Stimulated activated CD4-positive, alpha-beta T cell treated with anti-CD3 and anti-CD28 coated beads, Interleukin-1b, Interleukin-23, amount 100 ng/mL, for 1 hour (primary cell): Measurements from ENCODE around the gene CYP2U1.
"Not testable (repeated sequence)": the region's sequence is repeated elsewhere in the genome, so short reads cannot be mapped to it uniquely, and the experiment has no call there.

Source experiments
- DNase-seq, 2 donors: peaks; one replicate each; pipeline ENCODE4 v3.0.0-alpha.2; 2020; ENCODE audit warnings: low read depth in 2 of 2

Gene CYP2U1

DNA sequence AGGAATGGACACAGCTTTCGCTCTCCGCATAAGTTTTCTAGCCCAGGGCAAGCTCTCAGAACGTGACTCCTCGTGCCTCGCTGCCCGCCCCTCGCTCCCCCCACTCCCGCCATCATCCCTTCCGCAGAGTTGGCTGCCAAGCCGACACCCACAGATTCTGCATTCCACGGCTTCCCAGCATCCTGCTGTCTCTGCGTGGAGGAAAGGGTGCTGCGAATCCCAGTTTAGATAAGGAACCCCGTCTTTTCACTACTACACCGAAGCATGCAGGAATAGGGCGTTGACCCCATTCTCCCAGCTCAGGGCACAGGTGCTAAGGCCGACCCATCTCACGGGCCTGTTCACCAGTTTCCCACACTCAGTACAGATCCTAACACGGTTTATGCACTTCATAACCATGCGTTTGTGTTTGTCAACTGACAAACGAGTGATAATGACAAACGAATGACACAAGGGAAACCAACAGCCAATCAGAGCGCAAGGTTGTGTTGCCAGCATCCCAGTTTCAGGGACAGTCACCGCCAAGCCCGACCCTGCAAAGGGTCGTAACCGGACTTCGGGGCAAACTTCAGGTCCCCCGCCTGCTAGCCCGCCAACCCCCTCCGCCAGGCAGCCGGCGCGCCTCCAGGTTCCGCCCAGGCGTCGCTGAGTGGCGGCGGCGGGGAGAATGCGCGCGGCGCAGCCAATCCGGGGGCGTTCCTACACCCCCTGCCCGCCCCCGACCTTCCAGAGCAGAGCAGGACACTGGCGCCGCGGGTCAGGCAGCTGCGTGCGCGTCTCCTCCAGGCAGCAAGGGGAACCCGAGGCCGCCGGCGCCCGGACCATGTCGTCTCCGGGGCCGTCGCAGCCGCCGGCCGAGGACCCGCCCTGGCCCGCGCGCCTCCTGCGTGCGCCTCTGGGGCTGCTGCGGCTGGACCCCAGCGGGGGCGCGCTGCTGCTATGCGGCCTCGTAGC lies at the start of gene CYP2U1:
Gene CYP2U1 (plus strand): TSS at position 729 of the 954 bp plus-strand sequence. CDS start 95 bp downstream, at position 824.
- peak; percentile 50 to 54 for DNase-seq

DNA sequence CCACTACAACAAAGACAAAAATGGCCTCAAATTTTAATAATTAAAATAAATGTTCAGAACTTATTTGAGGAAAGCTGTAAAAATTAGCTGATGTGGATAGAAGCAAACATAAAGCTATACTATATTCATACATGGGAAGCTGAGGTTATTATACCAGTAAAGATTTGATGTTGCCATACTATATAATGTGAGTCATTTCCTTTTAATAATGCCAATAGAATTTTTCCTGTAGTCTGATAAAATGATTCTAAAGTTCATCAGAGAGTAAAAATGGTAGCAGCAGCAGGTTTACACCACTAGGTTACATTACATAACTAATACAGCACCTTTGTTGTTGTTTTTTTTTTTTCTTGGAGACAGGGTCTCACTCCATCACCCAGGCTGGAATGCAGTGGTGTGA lies 45.5 kb upstream of the CYP2U1 start:
- no peak for DNase-seq

DNA sequence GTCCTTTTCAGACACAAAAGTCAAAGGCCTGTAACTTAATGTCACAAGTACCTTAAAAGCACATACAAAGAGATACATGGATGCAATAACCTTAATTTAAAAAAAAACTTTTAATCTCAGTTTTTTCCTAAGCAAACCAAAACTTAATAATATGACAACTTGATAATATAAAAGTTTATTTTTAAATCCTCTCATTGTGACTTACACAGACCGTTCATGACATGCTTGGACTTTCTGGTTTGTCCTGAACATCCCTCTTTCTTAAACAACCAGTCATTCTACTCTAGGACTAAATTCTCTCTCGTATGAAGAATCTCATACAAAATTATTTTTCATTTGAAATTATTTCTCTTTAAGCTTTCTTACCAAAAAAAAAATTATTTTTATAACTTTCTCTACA lies 43.1 kb upstream of the CYP2U1 start:
- DNase-seq = no peak

DNA sequence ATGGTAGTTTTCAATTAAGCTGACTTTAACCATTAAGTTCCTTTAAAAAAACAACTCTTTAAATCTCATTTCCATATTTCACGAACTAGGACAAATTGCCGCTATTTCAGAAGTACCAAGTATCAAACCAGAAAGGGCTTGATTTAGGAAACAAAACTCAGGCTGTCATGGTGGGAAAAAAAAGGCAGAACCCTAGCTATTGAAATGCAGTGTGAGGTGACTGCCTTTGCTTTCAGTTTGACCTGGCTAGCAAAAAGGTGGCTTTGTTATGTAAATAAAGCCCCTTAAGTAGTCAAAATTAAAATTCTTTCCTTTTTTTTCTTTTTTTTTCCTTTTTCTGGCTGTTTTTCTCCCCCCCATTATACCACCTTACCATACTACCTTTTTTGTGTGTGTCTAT lies 40.6 kb upstream of the CYP2U1 start:
- DNase-seq = no peak

DNA sequence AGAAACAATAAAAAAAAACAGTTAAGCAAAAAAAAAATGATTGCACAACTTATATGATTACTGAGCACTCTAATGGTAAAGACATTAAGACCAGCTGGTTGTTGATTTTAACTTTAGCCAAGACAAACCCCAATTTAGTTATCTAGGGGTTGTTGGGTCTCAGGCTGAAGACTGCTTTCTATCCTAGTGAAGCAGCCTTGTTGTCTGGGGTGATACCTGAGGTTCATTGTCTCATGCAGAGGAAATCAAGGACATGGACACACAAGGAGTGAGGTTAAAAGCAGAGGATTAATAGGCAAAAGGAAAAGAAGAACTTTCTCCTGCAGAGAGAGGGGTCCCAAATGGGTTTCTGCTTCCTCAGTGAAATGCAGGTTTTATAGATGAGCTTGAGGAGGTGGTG lies 40.0 kb upstream of the CYP2U1 start:
- DNase-seq = no peak

DNA sequence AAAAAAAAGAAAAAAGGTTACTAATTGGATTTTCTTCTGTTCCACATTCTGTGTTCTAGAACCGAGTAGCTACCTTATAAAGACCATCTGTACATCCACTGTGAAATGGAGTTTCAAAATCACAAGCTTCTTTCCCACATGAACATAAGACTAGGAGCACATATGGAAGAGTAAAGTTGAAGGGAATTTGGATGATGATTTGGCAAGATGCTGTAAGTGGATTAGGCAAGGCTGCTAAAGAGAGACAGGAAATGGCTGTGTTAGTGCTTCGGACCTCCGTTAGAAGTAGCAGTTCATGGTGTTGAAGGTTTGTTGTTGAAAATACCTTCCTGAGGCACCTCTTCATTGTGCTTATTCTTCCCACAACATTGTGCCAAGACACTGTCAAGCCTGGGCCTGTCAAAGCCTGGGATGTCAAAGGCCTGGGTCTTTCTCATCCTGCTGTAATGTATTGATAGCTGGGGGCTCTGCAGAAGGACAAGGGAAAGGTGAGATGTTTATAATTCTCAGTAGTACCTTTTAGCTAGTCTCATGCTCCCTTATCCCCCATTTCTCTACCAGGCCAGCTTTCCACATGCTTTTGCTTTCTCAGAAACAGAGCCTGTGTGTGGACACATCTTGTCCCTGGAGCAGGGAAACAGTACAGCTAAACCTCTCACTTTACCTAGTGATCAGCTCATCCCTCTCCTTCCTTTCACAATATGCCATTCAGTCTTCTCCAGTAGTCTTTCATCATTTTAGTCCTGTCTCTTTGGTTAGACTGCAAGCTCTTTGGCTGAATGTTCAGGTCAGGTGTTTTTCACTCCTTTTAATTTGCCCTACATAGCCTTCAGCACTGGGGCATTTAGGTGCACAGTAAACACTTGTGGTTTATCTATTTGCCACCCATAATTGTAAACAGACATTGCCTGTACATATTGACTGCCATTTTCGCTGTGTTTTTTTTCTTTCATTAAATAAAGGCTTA lies 37.9 kb upstream of the CYP2U1 start:
- DNase-seq = no peak

DNA sequence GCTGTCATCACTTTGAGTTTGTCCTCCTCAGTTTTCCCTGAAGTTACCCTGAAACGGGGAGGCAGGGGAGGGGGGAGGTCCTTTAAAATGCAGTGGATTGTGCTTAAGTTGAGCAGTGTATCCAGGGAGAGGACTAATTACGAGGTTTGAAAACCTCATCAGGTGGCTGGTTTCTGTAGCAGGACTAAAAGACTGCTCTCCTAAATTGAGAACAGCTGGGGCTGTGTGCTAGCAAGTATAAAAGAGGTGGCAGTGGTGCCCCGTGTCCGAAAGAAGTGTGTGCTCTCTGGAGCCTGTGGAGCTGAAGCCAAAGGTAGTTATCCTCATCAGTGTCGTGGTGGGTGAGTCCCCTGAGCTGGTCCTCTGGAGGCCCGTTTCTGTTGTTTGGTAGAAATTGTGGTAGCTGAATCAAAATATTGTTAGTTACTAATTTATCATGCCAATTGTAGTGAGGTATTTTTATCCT lies 37.2 kb upstream of the CYP2U1 start:
- no peak for DNase-seq

DNA sequence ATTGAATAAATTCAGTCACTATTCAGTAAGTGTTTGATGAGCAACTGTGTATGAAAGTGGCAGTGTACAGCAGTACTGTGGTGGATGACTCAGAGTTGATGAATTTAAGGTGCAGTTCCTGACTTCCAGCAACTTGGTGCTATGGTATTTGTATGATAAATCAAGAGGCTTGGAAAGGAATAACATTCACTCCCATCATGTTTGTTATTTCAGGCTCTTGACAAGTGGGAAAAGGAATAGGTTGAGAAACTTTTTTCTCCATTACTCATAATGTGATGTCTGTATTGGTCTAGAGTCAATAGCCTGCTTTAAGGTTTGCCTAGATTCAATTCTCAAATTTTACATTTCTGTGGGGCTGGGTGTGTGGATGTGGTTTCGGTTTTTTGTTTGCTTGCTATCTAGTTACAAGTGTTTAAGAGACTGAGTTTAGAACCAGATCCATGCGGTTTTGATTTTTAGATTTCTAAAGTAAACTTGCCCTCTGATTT lies 35.1 kb upstream of the CYP2U1 start:
- DNase-seq = no peak

DNA sequence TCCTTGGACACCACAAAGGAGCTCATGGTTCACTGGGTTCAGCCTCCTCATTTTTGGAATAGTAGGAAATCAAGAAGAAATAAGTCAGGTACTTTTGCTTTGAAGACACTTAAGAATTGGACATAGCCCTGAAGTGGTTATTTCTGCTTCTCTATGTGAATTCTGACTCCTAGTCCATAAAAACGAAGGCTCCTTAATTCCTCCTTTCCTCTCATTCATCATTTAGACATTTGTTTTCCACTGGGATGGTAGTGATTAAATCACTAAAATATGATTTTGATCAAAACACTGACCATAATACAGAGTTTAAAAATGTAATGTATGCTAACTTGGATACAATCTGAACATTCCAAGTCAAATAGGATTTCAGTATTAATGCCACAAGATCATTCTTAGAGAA lies 34.7 kb upstream of the CYP2U1 start:
- DNase-seq = no peak

DNA sequence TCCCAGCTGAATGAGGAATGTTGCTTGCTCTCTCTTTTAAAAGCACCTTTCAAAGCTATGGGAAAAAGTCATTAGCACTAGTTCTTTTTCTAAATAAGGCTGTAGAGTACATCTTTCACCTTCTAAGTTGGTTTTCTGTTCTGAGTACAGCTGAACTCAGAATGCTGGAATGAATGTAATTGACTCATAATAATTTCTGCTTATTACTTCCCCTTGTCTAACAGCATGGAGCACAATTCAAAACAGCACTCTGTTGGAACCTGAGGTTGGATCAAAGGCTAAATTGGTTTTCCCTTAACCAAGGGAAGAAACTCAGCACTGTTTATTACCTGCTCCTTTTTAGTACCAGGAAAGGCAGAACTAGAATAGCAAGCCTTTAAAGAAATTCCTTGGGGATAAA lies 33.5 kb upstream of the CYP2U1 start:
- DNase-seq = no peak

DNA sequence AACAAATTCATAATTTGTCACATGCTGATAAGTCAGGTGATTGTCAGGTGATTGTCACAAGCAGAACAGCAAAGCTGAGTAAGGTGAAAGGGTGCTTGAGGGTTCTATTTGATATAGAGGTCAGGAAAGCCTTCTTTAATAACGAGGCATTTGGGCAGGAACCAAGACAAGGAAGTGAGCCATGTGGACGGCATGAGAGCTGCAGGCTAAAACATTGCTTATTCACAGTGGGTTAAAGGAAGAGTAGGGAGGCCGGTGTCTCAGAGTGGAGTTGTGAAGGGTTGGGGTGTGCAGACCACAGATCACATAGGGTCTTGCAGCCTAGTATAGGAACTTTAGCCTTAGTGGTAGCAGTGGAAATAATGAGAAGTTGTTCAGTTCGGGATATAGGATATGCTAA lies 31.3 kb upstream of the CYP2U1 start:
- DNase-seq = no peak

DNA sequence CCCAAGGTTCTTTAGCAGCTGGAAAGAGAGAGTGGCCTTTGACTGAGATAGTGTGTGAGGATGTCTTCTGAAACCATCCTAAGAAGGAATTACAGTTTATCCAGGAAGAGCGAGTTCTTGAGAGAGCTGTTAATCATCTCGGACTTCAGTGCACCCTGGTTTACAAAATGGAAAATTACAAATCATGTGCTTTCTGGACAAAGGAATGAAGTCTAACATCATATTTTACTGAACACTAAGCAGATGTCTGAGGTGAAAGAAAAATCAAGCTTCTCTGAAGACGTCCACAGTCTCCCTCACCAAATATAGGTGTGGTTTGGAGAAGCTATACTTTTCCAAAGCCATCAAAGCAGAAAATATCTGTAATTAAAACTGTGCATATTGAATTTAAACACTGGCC lies 30.8 kb upstream of the CYP2U1 start:
- no peak for DNase-seq

DNA sequence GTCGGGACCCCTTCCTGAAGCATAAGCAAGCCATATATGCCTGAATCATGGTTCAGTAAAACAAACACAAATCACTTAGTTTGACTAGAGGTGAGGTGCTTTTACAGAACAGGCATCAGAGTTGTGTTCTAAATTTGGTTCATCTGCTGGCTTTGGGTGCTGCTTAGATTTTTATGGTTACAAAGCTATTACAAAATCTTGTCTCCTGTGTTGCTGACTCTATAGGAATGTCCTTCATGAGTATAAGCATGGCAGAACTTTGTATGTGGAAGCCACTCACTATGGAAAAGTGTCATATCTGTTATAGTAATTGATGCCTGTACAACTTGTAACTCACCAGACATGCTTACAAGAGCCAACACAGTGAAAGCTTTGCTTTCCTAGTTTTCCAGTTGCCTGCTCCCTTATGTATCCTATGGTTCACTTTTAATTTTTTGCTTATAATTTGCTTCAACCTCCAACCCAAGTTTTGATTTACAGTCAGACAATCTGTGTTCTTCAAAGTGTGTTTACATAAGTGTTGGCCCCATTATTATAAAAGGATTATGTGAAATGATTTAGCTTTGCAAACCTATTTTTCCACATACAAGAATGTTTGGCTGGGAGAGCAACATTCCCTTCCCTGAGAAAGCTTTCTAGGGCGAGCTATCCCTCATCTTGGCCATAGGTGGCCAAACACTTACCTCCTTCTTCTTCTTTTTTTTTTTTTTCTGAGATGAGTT lies 30.0 kb upstream of the CYP2U1 start:
- no peak for DNase-seq

DNA sequence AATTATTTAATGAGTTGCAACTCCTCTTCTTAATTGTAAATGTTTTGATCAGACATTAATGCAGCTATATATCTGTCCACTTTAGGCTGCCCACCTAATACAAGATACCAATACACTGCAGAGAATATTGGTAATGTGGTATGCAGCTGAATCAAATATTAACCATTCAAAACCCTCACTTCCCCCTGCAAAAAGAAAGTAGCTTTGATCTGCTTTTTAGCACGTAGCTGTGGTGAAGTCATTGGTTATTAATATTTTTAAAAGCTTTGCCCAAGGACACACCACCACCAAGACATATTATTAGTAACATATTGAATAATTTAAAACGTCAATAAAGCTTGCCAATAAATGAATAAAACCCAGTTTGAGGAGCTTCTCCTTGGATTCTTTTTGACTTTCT lies 28.6 kb upstream of the CYP2U1 start:
- DNase-seq = no peak

DNA sequence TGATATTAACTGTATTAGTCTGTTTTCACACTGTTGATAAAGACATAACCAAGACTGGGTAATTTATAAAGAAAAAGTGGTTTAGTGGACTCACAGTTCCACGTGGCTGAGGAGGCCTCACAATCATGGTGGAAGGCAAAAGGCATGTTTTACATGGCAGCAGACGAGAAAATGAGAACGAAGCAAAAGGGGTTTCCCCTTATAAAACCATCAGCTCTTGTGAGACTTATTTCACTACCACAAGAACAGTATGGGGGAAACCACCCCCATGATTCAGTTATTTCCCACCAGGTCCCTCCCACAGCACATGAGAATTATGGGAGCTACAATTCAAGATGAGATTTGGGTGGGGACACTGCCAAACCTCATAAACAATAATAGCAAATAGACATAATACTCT lies 26.3 kb upstream of the CYP2U1 start:
- DNase-seq = not testable (repeated sequence)

DNA sequence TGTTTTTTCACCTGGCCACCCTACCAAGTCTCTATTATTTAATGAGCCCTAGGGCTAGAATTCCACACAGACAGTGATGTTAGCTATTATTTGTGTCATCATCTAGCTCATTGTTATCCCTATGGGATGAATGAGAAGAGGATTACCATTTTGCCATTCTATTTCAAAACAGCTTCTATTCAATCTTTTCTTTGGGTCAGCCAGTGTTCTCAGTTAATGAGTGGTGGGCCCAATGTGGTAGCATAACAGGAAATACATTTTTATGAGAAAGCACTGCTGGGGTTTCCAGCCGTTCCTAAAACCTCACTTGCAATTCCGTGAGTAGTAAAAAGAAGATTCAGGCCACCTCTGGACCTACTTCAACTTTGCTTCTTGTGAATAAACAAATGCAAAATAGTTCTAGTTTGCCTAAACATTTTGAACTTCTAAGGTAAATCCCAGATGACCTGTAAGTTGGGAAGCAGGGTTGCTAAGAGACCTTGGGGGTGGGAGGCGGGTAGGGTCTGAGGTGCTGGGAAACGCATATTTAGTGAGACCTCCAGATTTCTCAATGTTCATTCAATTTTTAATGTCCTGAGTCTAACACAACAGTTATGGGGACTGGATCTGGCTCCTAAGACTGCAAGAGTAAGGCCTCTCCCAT lies 24.8 kb upstream of the CYP2U1 start:
- DNase-seq = no peak

DNA sequence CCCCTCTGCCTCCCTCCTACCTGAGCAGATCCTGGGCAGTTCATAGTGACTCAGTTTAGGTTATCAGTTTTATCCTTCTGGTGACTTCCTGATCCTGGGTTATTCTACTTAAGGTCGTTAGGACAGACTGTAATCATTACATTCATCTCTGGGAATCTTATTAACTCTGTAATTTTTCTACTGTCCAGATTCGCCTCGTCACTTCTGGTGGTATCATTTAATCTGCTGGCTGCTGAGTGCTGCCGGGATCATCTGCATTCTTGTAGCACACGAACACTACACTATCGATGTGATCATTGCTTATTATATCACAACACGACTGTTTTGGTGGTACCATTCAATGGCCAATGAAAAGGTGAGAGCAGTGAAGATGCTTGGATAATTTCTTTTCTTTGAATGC lies 23.0 kb upstream of the CYP2U1 start:
- no peak for DNase-seq

DNA sequence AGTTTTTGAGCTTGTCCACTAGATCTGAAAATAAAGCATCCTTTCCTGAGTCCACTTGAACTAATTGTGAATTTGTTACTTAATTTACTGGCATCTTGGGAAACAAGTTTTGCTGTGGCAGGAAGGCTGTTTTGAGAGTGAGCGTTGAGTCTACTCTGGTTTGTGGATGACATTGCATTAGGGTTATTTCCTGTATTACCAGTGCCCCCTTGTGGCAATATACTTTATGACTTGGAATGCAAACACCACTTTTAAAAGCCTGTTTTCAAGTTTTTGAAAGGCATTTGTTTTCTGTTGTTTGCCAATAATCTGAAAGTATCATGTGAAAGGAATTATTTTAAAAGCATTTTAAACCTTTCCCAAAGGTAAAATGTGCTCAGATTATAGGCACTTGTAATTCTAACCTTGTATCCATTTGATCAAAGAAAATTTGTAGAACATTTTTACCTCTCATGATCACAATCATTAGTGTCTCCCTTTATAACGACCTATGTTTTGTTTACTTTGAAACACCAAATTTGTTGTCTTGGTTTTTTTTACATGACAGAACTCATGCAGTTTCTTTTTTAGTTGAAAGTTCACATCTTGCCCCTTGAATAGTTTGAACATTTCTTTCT lies 18.0 kb upstream of the CYP2U1 start:
- no peak for DNase-seq

DNA sequence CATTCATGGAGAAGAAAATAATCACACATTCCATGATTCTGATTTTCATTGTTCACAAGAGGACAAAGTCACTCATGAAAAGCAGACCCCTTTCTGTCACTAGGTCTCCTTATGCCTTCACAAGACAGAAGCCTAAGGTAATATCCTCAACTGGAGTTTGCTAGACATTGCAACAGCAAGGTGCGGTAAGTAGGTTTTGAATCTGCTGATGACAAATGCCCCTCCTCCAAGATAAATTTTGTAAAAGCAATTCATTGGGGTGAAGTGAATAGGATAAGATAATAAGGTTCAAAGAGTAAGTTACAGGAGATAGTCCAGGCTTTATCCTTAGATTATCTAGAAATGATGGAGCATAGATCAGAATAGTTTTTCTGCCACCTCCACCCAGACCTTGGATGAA lies 16.1 kb upstream of the CYP2U1 start:
- no peak for DNase-seq

DNA sequence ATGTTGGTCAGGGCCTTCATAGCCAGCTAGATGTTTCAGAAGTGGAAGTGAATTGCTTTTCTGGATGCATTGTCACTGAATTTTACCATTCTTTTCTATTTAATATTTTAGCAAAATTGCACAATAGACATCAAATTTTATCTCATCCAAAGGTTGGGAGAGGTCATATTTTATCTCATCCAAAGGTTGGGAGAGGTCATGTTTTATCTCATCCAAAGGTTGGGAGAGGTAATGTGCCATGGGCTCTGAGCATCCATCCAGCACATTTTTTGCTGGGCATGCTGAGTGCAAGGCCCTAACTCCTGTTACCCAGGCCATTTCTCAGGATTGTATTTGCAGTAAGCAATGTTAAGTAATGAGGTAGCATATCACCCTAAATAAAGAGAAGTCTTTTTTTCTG lies 14.7 kb upstream of the CYP2U1 start:
- DNase-seq = no peak

DNA sequence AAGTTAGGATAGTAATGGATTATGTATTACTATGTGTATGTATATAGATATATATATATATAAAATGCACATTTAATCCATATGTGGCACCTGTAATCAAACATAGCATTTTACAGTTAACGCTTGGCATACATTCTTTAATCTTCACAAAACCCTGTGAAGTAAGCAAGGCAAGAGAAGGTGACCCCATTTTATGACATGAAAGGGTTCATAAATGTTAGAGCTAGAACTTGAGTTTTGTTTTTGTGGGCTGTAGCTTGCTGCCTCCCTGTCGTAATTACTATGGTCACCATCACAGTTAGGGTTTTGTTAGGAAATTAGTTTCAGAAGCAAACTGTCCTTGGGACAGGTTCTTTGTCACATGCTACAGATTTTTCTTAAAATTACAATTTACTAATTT lies 13.8 kb upstream of the CYP2U1 start:
- DNase-seq = no peak
